Neuronal stem cell (in vitro differentiated cells): ENCODE measurements around the gene CMTM5.

ENCODE experiments used
- DNase-seq: peaks from one replicate; pipeline ENCODE4 v3.0.0-alpha.2; 2013; ENCODE audit warnings: low spot score
- H2AFZ ChIP-seq: one replicate; pipeline ENCODE4 v1.6.1; 2013; ENCODE audit warnings: mild to moderate bottlenecking, low read length, inconsistent platforms
- H2AK5ac ChIP-seq: 2 replicates; pipeline ENCODE4 v1.6.1; 2013; ENCODE audit warnings: low read depth, mild to moderate bottlenecking, inconsistent platforms, low read length, moderate library complexity, mixed read lengths
- H2BK120ac ChIP-seq: 2 replicates; pipeline ENCODE4 v1.6.1; 2013; ENCODE audit warnings: low read depth, mild to moderate bottlenecking, inconsistent platforms, low read length, moderate library complexity, mixed read lengths
- H2BK12ac ChIP-seq: one replicate; pipeline ENCODE4 v1.6.1; 2013; ENCODE audit warnings: low read length, inconsistent platforms
- H2BK15ac ChIP-seq: 2 replicates; pipeline ENCODE4 v1.6.1; 2013; ENCODE audit warnings: mild to moderate bottlenecking, low read length, inconsistent platforms, mixed read lengths
- H2BK5ac ChIP-seq: one replicate; pipeline ENCODE4 v1.6.1; 2013; ENCODE audit warnings: inconsistent platforms, mild to moderate bottlenecking, low read length, moderate library complexity
- H3K14ac ChIP-seq: one replicate; pipeline ENCODE4 v1.6.1; 2013; ENCODE audit warnings: low read length, inconsistent platforms
- H3K18ac ChIP-seq: 2 replicates; pipeline ENCODE4 v1.6.1; 2013; ENCODE audit warnings: low read length, inconsistent platforms
- H3K23ac ChIP-seq: 2 replicates; pipeline ENCODE4 v1.6.1; 2013; ENCODE audit warnings: low read depth, mild to moderate bottlenecking, mixed read lengths, low read length, inconsistent platforms; ENCODE audit not compliant: poor library complexity
- H3K27ac ChIP-seq: replicated peaks from 3 replicates; pipeline ENCODE4 v1.5.1; 2013; ENCODE audit warnings: low read length, inconsistent platforms
- H3K27me3 ChIP-seq, 3 experiments: 2 replicates each; pipeline ENCODE4 v1.6.1; 2013; ENCODE audit warnings: low read length in 3 of 3, mild to moderate bottlenecking in 2 of 3, inconsistent platforms in 1 of 3, low read depth in 1 of 3, mixed read lengths in 1 of 3, moderate library complexity in 1 of 3; ENCODE audit not compliant: control insufficient read depth in 3 of 3, insufficient read depth in 3 of 3
- H3K36me3 ChIP-seq, 2 donors: replicated peaks in 1 of 2; 2 replicates each; pipeline ENCODE4 v1.6.1; 2013; ENCODE audit warnings: low read length in 2 of 2; ENCODE audit not compliant: control insufficient read depth in 2 of 2, insufficient read depth in 2 of 2
- H3K4ac ChIP-seq: 2 replicates; pipeline ENCODE4 v1.6.1; 2013; ENCODE audit warnings: inconsistent platforms, mild to moderate bottlenecking, low read length, moderate library complexity
- H3K4me1 ChIP-seq, 2 donors: 1 replicate in 1 of 2; 2 replicates in 1 of 2; pipeline ENCODE4 v1.6.1; 2013; ENCODE audit warnings: low read length in 2 of 2, low read depth in 1 of 2; ENCODE audit not compliant: control insufficient read depth in 2 of 2, insufficient read depth in 1 of 2
- H3K4me2 ChIP-seq: one replicate; pipeline ENCODE4 v1.6.1; 2013; ENCODE audit warnings: mild to moderate bottlenecking, low read length, inconsistent platforms; ENCODE audit not compliant: insufficient read depth, poor library complexity, severe bottlenecking
- H3K4me3 ChIP-seq, 2 donors: 2 replicates each; pipeline ENCODE4 v1.5.1; 2013; ENCODE audit warnings: low read length in 2 of 2, mild to moderate bottlenecking in 2 of 2, inconsistent platforms in 1 of 2, moderate library complexity in 1 of 2
- H3K79me1 ChIP-seq: one replicate; pipeline ENCODE4 v1.6.1; 2013; ENCODE audit warnings: low read depth, mild to moderate bottlenecking, inconsistent platforms, low read length, moderate library complexity
- H3K9ac ChIP-seq: one replicate; pipeline ENCODE4 v1.6.1; 2013; ENCODE audit warnings: mild to moderate bottlenecking, low read depth, low read length, inconsistent platforms; ENCODE audit not compliant: poor library complexity
- H3K9me3 ChIP-seq, 2 donors: replicated peaks in 1 of 2; 2 replicates each; pipeline versions ENCODE3 to v1.6.1; 2013; ENCODE audit warnings: low read length in 2 of 2, mild to moderate bottlenecking in 2 of 2, inconsistent platforms in 1 of 2, low read depth in 1 of 2, mixed read lengths in 1 of 2, moderate library complexity in 1 of 2; ENCODE audit not compliant: control insufficient read depth in 2 of 2, insufficient read depth in 1 of 2
- H4K8ac ChIP-seq: one replicate; pipeline ENCODE4 v1.6.1; 2013; ENCODE audit warnings: low read depth, mild to moderate bottlenecking, inconsistent platforms, low read length, moderate library complexity
- H4K91ac ChIP-seq: one replicate; pipeline ENCODE4 v1.6.1; 2013; ENCODE audit warnings: low read length, low read depth, mild to moderate bottlenecking, inconsistent platforms; ENCODE audit not compliant: poor library complexity
- WGBS, 2 donors: extraction: QIAGEN DNeasy Blood & Tissue Kit; methylation state at CpG; one replicate each; pipeline ENCODE4 v1.1.7; 2013; ENCODE audit warnings: missing lambda C conversion rate in 2 of 2, mixed read lengths in 1 of 2; ENCODE audit not compliant: insufficient read length in 2 of 2, insufficient replicate concordance in 1 of 2; ENCODE audit errors: extremely low coverage in 2 of 2; 5-methylcytosine and 5-hydroxymethylcytosine counted together

CMTM5 gene

DNA sequence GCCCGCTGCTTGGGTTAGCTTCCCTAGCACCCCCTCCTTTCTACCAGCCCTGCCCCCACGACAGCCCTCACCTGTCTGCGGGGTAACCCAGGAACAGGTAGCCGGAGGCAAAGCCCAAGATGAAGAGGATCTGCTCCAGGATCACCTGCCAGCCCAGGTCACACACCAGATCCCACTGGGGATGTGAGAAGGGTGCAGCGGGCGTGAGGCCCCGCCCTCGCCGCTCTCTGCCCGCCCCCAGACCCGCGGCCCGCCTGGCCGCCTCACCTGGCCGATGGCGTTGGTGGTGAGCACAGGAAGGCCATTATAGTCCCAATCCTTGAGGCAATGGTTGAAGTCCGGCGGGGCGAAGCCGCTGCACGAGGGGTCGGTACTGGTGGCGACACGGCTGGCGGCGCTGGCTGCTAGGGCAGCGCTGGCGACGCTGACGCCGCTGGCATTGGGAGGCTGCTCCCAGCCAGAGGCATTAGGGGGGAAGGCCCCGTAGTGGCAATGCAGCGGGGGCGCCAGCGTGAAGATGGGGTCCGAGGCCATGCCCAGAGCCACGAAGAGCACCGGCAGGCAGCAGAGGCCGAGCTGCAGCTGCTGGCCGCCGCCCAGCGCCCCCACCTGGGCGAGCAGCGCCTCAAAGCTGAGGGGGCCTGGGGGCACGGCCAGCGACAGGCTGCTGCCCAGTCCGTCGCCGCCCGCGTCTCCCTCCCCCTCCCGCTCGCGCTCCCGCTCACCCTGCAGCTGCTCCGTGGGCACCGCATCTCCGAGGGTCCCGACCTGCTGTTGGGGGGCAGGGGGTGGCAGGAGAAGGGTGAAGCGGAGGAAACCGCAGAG lies 25.0 kb upstream of the CMTM5 start:
- peak overlapping the region; percentile 97 for H3K14ac ChIP-seq
- DNase-seq = peak; percentile 41
- peaks cover 0 to 3% (median 0%) of the 10 kb centered on the region in 3 experiments for H3K27me3 ChIP-seq
- H2AFZ ChIP-seq = peak overlapping the region; percentile 94
- peak overlapping the region; percentile 99 for H3K9ac ChIP-seq
- no peaks in the 10 kb centered on the region for H3K79me1 ChIP-seq
- H3K4me1 ChIP-seq = peaks cover 0 to 9% of the 10 kb centered on the region in 2 donors
- H3K4ac ChIP-seq = peak overlapping the region; percentile 40
- H3K4me2 ChIP-seq = peak overlapping the region; percentile 99
- peak overlapping the region; percentile 40 for H2BK15ac ChIP-seq
- H3K18ac ChIP-seq = peak overlapping the region; percentile 99
- H3K36me3 ChIP-seq = peaks cover 11 to 23% of the 10 kb centered on the region in 2 donors
- no CpG with 5 or more reads among the region's 61 CpGs for WGBS, 2 donors
- H2BK12ac ChIP-seq = peak overlapping the region; percentile 48
- peak overlapping the region; percentile 66 for H2AK5ac ChIP-seq
- H2BK5ac ChIP-seq = peak overlapping the region; percentile 85
- H4K91ac ChIP-seq = peak overlapping the region; percentile 48
- H4K8ac ChIP-seq = no peak overlapping the region
- no peaks in the 10 kb centered on the region for H3K9me3 ChIP-seq
- H3K23ac ChIP-seq = peak overlapping the region; percentile 75
- no peak overlapping the region for H3K27ac ChIP-seq
- peak overlapping the region; percentile 70 to 92 for H3K4me3 ChIP-seq
- H2BK120ac ChIP-seq = peak overlapping the region; percentile 25

DNA sequence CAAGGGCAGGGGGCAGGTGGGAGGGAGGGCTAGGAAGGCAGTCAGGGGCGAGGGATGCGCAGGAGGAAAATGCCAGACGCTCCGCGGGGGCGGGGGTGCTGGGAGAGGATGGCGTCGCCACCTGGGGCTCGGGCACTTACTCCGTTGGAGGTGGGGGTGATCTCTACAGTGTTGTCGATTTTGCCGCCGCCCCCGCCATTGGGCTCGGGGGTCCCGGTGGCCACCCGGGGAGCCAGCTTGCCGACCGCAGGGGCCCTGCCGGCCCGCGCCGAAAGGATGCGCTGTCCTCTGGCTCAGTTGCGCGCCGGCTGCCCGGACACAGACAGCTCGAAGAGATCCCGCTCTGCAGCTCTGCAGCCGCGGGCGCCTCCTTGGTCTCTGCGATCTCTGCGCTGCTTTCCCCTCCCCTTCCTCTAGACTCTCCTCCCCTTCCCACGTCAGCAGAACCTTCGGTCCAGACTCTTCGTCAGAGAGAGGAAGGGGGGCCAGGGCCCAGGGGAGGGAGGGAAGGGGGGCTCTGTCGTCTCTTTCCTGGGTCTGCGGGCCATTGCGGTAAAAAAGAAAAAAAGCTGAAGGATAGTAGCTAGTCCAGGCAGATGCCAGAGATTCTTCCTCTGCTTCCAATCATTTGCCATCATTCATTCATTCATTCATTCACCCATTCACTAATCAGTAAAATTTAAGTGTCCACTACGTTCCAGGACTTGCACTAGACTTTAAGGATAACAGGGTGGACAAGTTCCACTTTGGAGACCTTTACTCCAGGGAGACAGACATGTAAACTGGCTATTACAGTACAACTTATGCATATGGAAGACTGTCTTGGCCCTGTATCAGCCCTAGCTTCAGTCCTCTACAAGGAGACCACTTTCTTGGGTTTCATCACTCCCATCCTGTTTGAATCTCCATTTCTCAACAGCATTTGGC lies 24.1 kb upstream of the CMTM5 start, which contains the start of gene SLC22A17:
Gene SLC22A17 (minus strand): TSS at position 382 of the 927 bp plus-strand sequence.
- Histone ChIP-seq H2AFZ (peak within 1 kb of the TSS; percentile 94), H2AK5ac (peak within 1 kb of the TSS; percentile 66), H3K14ac (peak within 1 kb of the TSS; percentile 97), H2BK5ac (peak within 1 kb of the TSS; percentile 85), H3K4me2 (peak within 1 kb of the TSS; percentile 99), H2BK15ac (peak within 1 kb of the TSS; percentile 40), H3K36me3 (peaks cover 13 to 32% of the 10 kb centered on the region in 2 donors), H3K27me3 (peaks cover 0 to 3% (median 0%) of the 10 kb centered on the region in 3 experiments), H3K27ac (peak within 1 kb of the TSS; percentile 56), H4K91ac (peak within 1 kb of the TSS; percentile 48), H2BK12ac (peak within 1 kb of the TSS; percentile 48), H3K9me3 (no peaks in the 10 kb centered on the region), H3K4me3 (peak within 1 kb of the TSS; percentile 70 to 92), H4K8ac (no peak within 1 kb of the TSS), H2BK120ac (peak within 1 kb of the TSS; percentile 25), H3K9ac (peak within 1 kb of the TSS; percentile 99), H3K18ac (peak within 1 kb of the TSS; percentile 99), H3K4me1 (peaks cover 0 to 9% of the 10 kb centered on the region in 2 donors), H3K79me1 (no peaks in the 10 kb centered on the region), H3K4ac (peak within 1 kb of the TSS; percentile 40), H3K23ac (peak within 1 kb of the TSS; percentile 75)
- peak; percentile 82 for DNase-seq
- no CpG with 5 or more reads among the region's 42 CpGs for WGBS, 2 donors

DNA sequence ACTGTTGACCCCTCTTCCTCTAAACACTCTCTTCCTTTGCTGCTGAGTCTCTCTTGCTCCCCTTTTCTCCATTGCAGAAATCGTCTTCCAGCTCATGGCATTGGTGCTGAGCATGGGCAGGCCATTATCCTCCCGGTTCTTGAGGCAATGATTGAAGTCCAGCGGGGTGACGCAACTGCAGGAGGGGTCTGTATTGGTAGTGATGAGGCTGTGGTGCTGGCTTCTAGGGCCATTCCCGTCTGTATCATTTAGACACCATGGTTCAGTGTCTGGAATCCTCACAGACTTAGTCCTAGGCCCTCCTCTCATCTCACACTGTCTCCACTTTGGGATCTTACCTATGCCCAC lies 23.4 kb upstream of the CMTM5 start:
- H4K8ac ChIP-seq = no peak overlapping the region
- no peak overlapping the region for H4K91ac ChIP-seq
- DNase-seq = no peak
- no peaks in the 10 kb centered on the region for H3K79me1 ChIP-seq
- H3K23ac ChIP-seq = no peak overlapping the region
- H2AK5ac ChIP-seq = no peak overlapping the region
- peaks cover 15 to 38% of the 10 kb centered on the region in 2 donors for H3K36me3 ChIP-seq
- no peak overlapping the region for H3K9ac ChIP-seq
- H2AFZ ChIP-seq = peak overlapping the region; percentile 94
- no peak overlapping the region for H3K27ac ChIP-seq
- H3K4me3 ChIP-seq = no peak overlapping the region
- no peaks in the 10 kb centered on the region for H3K9me3 ChIP-seq
- WGBS, 2 donors = no CpG with 5 or more reads among the region's 5 CpGs
- H3K27me3 ChIP-seq = peaks cover 0 to 3% (median 0%) of the 10 kb centered on the region in 3 experiments
- H2BK15ac ChIP-seq = no peak overlapping the region
- no peak overlapping the region for H2BK5ac ChIP-seq
- peaks cover 0 to 9% of the 10 kb centered on the region in 2 donors for H3K4me1 ChIP-seq
- no peak overlapping the region for H3K14ac ChIP-seq
- no peak overlapping the region for H2BK12ac ChIP-seq
- H2BK120ac ChIP-seq = no peak overlapping the region
- no peak overlapping the region for H3K4ac ChIP-seq
- no peak overlapping the region for H3K4me2 ChIP-seq
- no peak overlapping the region for H3K18ac ChIP-seq
